PC-9 (cell line): Measurements from ENCODE around the gene NLGN2. TPM values are rescaled to one million over a fixed set of nuclear protein-coding genes. Genes with fewer than 3 reads are reported as not detected.

Experiments
- BruUV-seq: library from RNA; stranded (reverse); fragments of 400-500 nt; replicated peaks from 2 replicates; lab custom pipeline; 2021; lab: Mats Ljungman, UMichigan
- CTCF ChIA-PET: fragments of 300-600 bp; sonication (Branson Sonifier 250); formaldehyde crosslinking; loops from one replicate; lab custom pipeline; 2022; ENCODE audit warnings: antibody characterized with exemption; lab: Charles Lee
- POLR2A ChIA-PET: fragments of 300-600 bp; sonication (Branson Sonifier 250); formaldehyde crosslinking; loops from one replicate; lab custom pipeline; 2022; ENCODE audit warnings: antibody characterized with exemption; ENCODE audit not compliant: unreplicated experiment; lab: Charles Lee
- DNase-seq, 2 experiments: peaks; one replicate each; pipeline versions ENCODE4 v3.0.0 to v3.0.0-alpha.2; 2015 to 2022; ENCODE audit warnings: mixed read lengths in 1 of 2
- H2AFZ ChIP-seq: fragments of 200-600 bp; sonication (generic); 2 replicates; pipeline ENCODE4 v1.8.1; 2017; ENCODE audit warnings: antibody characterized with exemption
- H3F3A ChIP-seq: fragments of 200-600 bp; sonication (generic); 2 replicates; pipeline ENCODE4 v1.8.1; 2017; ENCODE audit warnings: antibody characterized with exemption, mild to moderate bottlenecking, low read depth; ENCODE audit not compliant: insufficient read depth
- H3K27ac ChIP-seq: fragments of 200-600 bp; sonication (generic); 2 replicates; pipeline ENCODE4 v1.6.1; 2016; ENCODE audit warnings: mixed run types
- H3K27me3 ChIP-seq: fragments of 200-600 bp; sonication (generic); 2 replicates; pipeline ENCODE4 v1.6.1; 2016; ENCODE audit warnings: low read depth, mixed run types; ENCODE audit not compliant: insufficient read depth
- H3K36me3 ChIP-seq: fragments of 200-600 bp; sonication (generic); 2 replicates; pipeline ENCODE4 v1.6.1; 2016; ENCODE audit warnings: low read depth, mixed run types
- H3K4me1 ChIP-seq: fragments of 200-600 bp; sonication (generic); replicated peaks from 2 replicates; pipeline ENCODE4 v1.6.1; 2016; ENCODE audit warnings: mixed run types; ENCODE audit not compliant: insufficient read depth
- H3K4me2 ChIP-seq: fragments of 200-600 bp; sonication (generic); 2 replicates; pipeline ENCODE4 v1.6.1; 2017; ENCODE audit warnings: mixed run types
- H3K4me3 ChIP-seq: fragments of 200-600 bp; sonication (generic); 2 replicates; pipeline ENCODE4 v1.6.1; 2016; ENCODE audit warnings: mixed run types
- H3K79me2 ChIP-seq: fragments of 200-600 bp; sonication (generic); 2 replicates; pipeline ENCODE4 v1.6.1; 2017; ENCODE audit warnings: low read depth, mixed run types
- H3K9me2 ChIP-seq: fragments of 200-600 bp; sonication (generic); 2 replicates; pipeline ENCODE4 v1.8.1; 2017; ENCODE audit warnings: mild to moderate bottlenecking; ENCODE audit not compliant: insufficient read depth
- H3K9me3 ChIP-seq: fragments of 200-600 bp; sonication (generic); 2 replicates; pipeline ENCODE4 v1.8.1; 2016; ENCODE audit warnings: low read depth; ENCODE audit not compliant: insufficient read depth
- H4K20me1 ChIP-seq: fragments of 200-600 bp; sonication (generic); 2 replicates; pipeline ENCODE4 v1.8.1; 2017; ENCODE audit not compliant: insufficient read depth
- EZH2 ChIP-seq: fragments of 200-600 bp; sonication (generic); IDR thresholded peaks from 2 replicates; pipeline ENCODE4 v1.8.0; 2017; ENCODE audit warnings: antibody characterized with exemption, low read depth
- intact Hi-C: fragments of 100-400 bp; cut with micrococcal nuclease; formaldehyde crosslinking; loops from one replicate; pipeline ENCODE4 v1.10.0; 2022; ENCODE audit not compliant: unreplicated experiment
- total RNA-seq: library from RNA; stranded (reverse); gene quantifications from 2 replicates; pipeline ENCODE4 v1.2.3, GENCODE V29; 2021
- TF ChIP-seq, protein P1 (sequence below): fragments of 200-600 bp; sonication (generic); conservative IDR thresholded peaks from 2 replicates; pipeline ENCODE4 v1.6.1; 2017; ENCODE audit warnings: mixed run types, antibody characterized with exemption, mild to moderate bottlenecking, moderate library complexity

NLGN2 gene
- total RNA-seq, 1 experiment from 2014 or later, result 86.3 TPM

DNA sequence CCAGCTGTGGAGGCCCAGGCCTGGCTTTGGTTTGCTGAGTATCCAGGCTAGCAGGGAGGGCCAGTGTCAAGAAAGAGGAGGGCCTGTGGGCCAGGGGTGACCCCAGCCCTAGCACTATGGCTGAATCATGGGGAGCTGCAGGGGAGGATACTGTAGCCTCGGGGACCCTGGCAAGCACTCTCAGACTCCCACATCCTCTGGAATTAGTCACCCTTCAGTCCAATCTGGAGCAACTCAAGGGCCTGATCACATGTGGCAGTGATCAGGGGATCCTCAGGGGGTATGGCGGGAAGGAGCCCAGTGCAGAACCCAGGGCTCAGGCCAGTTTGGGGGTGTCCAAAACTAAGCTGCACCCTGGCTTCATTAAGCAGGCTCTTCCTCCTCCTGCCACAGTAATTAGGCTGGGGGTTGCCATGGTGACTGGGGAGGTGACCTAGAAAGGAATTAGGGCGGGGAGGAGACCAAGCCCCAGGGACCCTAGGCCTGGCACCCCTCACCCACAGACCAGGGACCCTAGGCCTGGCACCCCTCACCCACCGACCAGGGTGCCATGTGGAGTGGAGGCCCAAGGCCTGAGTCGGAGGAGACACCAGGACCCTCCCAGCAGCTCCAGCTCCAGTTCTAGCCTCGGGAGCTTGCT, 5.8 kb downstream of the NLGN2 start:
- BruUV-seq, result no TSS peak
- no peaks in the 10 kb centered on the region; the same call in 1 of the 2 replicates for H3F3A ChIP-seq
- H3K79me2 ChIP-seq, result no peaks in the 10 kb centered on the region
- H3K27ac ChIP-seq, result no peak overlapping the region
- H3K4me2 ChIP-seq, result no peak overlapping the region
- DNase-seq, result no peak
- H3K4me1 ChIP-seq, result no peaks in the 10 kb centered on the region
- H3K4me3 ChIP-seq, result no peak overlapping the region
- POLR2A ChIA-PET, result no interaction called here
- TF ChIP-seq EZH2, result no peak
- TF ChIP-seq, protein P1, sequence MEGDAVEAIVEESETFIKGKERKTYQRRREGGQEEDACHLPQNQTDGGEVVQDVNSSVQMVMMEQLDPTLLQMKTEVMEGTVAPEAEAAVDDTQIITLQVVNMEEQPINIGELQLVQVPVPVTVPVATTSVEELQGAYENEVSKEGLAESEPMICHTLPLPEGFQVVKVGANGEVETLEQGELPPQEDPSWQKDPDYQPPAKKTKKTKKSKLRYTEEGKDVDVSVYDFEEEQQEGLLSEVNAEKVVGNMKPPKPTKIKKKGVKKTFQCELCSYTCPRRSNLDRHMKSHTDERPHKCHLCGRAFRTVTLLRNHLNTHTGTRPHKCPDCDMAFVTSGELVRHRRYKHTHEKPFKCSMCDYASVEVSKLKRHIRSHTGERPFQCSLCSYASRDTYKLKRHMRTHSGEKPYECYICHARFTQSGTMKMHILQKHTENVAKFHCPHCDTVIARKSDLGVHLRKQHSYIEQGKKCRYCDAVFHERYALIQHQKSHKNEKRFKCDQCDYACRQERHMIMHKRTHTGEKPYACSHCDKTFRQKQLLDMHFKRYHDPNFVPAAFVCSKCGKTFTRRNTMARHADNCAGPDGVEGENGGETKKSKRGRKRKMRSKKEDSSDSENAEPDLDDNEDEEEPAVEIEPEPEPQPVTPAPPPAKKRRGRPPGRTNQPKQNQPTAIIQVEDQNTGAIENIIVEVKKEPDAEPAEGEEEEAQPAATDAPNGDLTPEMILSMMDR, result no peak
- H3K9me3 ChIP-seq, result no peaks in the 10 kb centered on the region
- no peaks in the 10 kb centered on the region for H3K27me3 ChIP-seq
- H2AFZ ChIP-seq, result no peak overlapping the region
- intact Hi-C loops, result no loop called here
- H3K36me3 ChIP-seq, result no peaks in the 10 kb centered on the region
- CTCF ChIA-PET, result no interaction called here
- H3K9me2 ChIP-seq, result no peaks in the 10 kb centered on the region
- no peaks in the 10 kb centered on the region for H4K20me1 ChIP-seq

DNA sequence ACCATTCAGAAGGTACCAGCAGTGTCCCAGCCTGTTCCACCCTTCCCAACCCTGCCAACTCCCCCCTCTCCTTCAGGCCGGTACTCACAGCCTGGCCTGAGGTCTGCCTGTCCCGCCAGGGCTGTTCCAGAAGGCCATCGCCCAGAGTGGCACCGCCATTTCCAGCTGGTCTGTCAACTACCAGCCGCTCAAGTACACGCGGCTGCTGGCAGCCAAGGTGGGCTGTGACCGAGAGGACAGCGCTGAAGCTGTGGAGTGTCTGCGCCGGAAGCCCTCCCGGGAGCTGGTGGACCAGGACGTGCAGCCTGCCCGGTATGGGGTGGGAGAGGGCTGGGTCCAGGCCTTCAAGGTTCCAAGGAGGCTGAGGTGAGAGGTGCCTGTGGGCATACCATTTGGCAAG, 7.2 kb downstream of the NLGN2 start:
- intact Hi-C loops, result no loop called here
- Histone ChIP-seq H3K27me3 (no peaks in the 10 kb centered on the region), H3K36me3 (no peaks in the 10 kb centered on the region), H4K20me1 (no peaks in the 10 kb centered on the region), H3K4me2 (no peak overlapping the region), H2AFZ (no peak overlapping the region), H3K79me2 (no peaks in the 10 kb centered on the region), H3K4me1 (no peaks in the 10 kb centered on the region), H3K4me3 (no peak overlapping the region), H3K9me3 (no peaks in the 10 kb centered on the region), H3K9me2 (no peaks in the 10 kb centered on the region), H3F3A (no peaks in the 10 kb centered on the region; the same call in 1 of the 2 replicates), H3K27ac (no peak overlapping the region)
- BruUV-seq, result no TSS peak
- no peak for DNase-seq
- ChIA-PET POLR2A (no interaction called here), CTCF (no interaction called here)
- TF ChIP-seq, protein P1, result no peak
- TF ChIP-seq EZH2, result no peak

DNA sequence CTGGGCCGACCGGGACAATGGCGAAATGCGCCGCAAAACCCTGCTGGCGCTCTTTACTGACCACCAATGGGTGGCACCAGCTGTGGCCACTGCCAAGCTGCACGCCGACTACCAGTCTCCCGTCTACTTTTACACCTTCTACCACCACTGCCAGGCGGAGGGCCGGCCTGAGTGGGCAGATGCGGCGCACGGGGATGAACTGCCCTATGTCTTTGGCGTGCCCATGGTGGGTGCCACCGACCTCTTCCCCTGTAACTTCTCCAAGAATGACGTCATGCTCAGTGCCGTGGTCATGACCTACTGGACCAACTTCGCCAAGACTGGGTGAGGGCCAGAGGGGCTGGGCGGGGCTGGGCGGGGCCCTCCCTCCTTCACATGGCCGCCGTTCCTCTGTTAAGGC, 8.1 kb downstream of the NLGN2 start:
- ChIA-PET CTCF (no interaction called here), POLR2A (no interaction called here)
- H3K36me3 ChIP-seq, result no peaks in the 10 kb centered on the region
- no peak overlapping the region for H3K4me2 ChIP-seq
- no peaks in the 10 kb centered on the region for H3K79me2 ChIP-seq
- no peaks in the 10 kb centered on the region for H4K20me1 ChIP-seq
- H2AFZ ChIP-seq, result no peak overlapping the region
- H3K4me1 ChIP-seq, result no peaks in the 10 kb centered on the region
- H3K9me2 ChIP-seq, result no peaks in the 10 kb centered on the region
- no peaks in the 10 kb centered on the region; the same call in 1 of the 2 replicates for H3F3A ChIP-seq
- BruUV-seq, result no TSS peak
- TF ChIP-seq, protein P1, result no peak
- no peak for TF ChIP-seq EZH2
- no peaks in the 10 kb centered on the region for H3K9me3 ChIP-seq
- intact Hi-C loops, result no loop called here
- H3K27me3 ChIP-seq, result no peaks in the 10 kb centered on the region
- H3K4me3 ChIP-seq, result no peak overlapping the region
- DNase-seq, result no peak
- no peak overlapping the region for H3K27ac ChIP-seq
